HepG2 (cell line): ENCODE results near the gene LTBR. TPM values are rescaled to one million over a fixed set of nuclear protein-coding genes. Genes with fewer than 3 reads are reported as not detected.

ENCODE experiments used
- AFF4 ChIP-seq: sonication (generic); formaldehyde crosslinking; IDR thresholded peaks from 2 replicates; pipeline ENCODE4 v1.4.0; 2020; ENCODE audit warnings: missing genetic modification reagents
- DNMT3B ChIP-seq: conservative IDR thresholded peaks from 2 replicates; pipeline ENCODE4 v1.6.1; 2016; ENCODE audit warnings: missing biosample characterization, control low read depth
- ESRRA ChIP-seq: sonication (generic); formaldehyde crosslinking; IDR thresholded peaks from 2 replicates; pipeline ENCODE4 v1.5.1; 2020; ENCODE audit warnings: mild to moderate bottlenecking, low read depth, missing genetic modification reagents
- HNRNPLL ChIP-seq: fragments of 200-400 bp; formaldehyde crosslinking; IDR thresholded peaks from 2 replicates; pipeline ENCODE4 v1.6.1; 2017; ENCODE audit warnings: mild to moderate bottlenecking, low read depth, low read length; ENCODE audit not compliant: poor library complexity, severe bottlenecking
- HOXA5 ChIP-seq: sonication (generic); formaldehyde crosslinking; IDR thresholded peaks from 2 replicates; pipeline ENCODE4 v1.4.0; 2020; ENCODE audit warnings: missing genetic modification reagents
- MAFK ChIP-seq, 2 experiments: IDR thresholded peaks in 1 of 2; conservative IDR thresholded peaks in 1 of 2; 2 replicates each; pipeline ENCODE4 v1.6.1; 2011; ENCODE audit warnings: improper control_type of control experiment in 2 of 2, low read length in 2 of 2
- SAP130 ChIP-seq: IDR thresholded peaks from 2 replicates; pipeline ENCODE4 v1.6.1; 2016; ENCODE audit warnings: low read depth
- SMAD1 ChIP-seq: sonication (generic); formaldehyde crosslinking; IDR thresholded peaks from 2 replicates; pipeline ENCODE4 v1.4.0; 2020; ENCODE audit warnings: missing genetic modification reagents, low read depth, mild to moderate bottlenecking, borderline replicate concordance
- TBX2 ChIP-seq: sonication (generic); formaldehyde crosslinking; IDR thresholded peaks from 2 replicates; pipeline ENCODE4 v1.5.0; 2020; ENCODE audit warnings: missing genetic modification reagents, mild to moderate bottlenecking, borderline replicate concordance
- TCF12 ChIP-seq, 2 experiments: fragments of 450-650 bp in 1 of 2; sonication (generic) in 1 of 2; formaldehyde crosslinking in 1 of 2; IDR thresholded peaks; 2 replicates each; pipeline versions ENCODE4 v1.6.1 to v1.8.0; 2017 to 2022; ENCODE audit warnings: antibody characterized with exemption in 1 of 2, mild to moderate bottlenecking in 1 of 2, missing genetic modification reagents in 1 of 2, moderate library complexity in 1 of 2
- ZBTB43 ChIP-seq: sonication (generic); formaldehyde crosslinking; conservative IDR thresholded peaks from 2 replicates; pipeline ENCODE4 v1.4.0; 2020; ENCODE audit warnings: missing genetic modification reagents
- ZC3H13 ChIP-seq: sonication (generic); formaldehyde crosslinking; IDR thresholded peaks from 2 replicates; pipeline ENCODE4 v1.8.1; 2023; ENCODE audit warnings: mild to moderate bottlenecking, missing genetic modification reagents, moderate library complexity
- ZNF260 ChIP-seq: sonication (generic); formaldehyde crosslinking; IDR thresholded peaks from 2 replicates; pipeline ENCODE4 v1.4.0; 2020; ENCODE audit warnings: missing genetic modification reagents, low read depth, mild to moderate bottlenecking, borderline replicate concordance
- ZNF326 ChIP-seq: sonication (generic); formaldehyde crosslinking; IDR thresholded peaks from 2 replicates; pipeline ENCODE4 v1.4.0; 2020; ENCODE audit warnings: missing genetic modification reagents, borderline replicate concordance
- ZNF704 ChIP-seq: sonication (generic); formaldehyde crosslinking; IDR thresholded peaks from 2 replicates; pipeline ENCODE4 v1.8.1; 2023; ENCODE audit warnings: mild to moderate bottlenecking, inconsistent platforms, moderate library complexity, missing genetic modification reagents, borderline replicate concordance
- ZNF766 ChIP-seq: sonication (generic); formaldehyde crosslinking; IDR thresholded peaks from 2 replicates; pipeline ENCODE4 v1.5.0; 2020; ENCODE audit warnings: missing genetic modification reagents, borderline replicate concordance
- polyA plus RNA-seq, 8 experiments: library from polyadenylated mRNA; depleted of rRNA in 3 of 8; stranded (reverse) in 7 of 8; unstranded in 1 of 8; fragments of >200 nt; fragmentation: Illumina TruSeq in 4 of 8; extraction: Trizol in 4 of 8; gene quantifications; 2 replicates each; pipeline versions ENCODE4 v1.2.1 to v1.2.3, GENCODE V29; 2011 to 2016; ENCODE audit warnings: low read depth in 4 of 8, missing spikeins in 1 of 8, mixed read lengths in 1 of 8; ENCODE audit not compliant: insufficient read depth in 1 of 8
- total RNA-seq, 5 experiments: library from RNA; depleted of rRNA; stranded (reverse); fragments of >200 nt; fragmentation: Illumina TruSeq; extraction: Trizol; gene quantifications; 2 replicates each; pipeline ENCODE4 v1.2.3, GENCODE V29; 2016; ENCODE audit warnings: low read depth in 1 of 5
- TF ChIP-seq, protein P1 (sequence below): sonication (generic); formaldehyde crosslinking; IDR thresholded peaks from 2 replicates; pipeline ENCODE4 v1.5.0; 2020; ENCODE audit warnings: mild to moderate bottlenecking, missing genetic modification reagents
- TF ChIP-seq, protein P2 (sequence below): fragments of 450-650 bp; IDR thresholded peaks from 2 replicates; pipeline ENCODE4 v1.6.1; 2016

The LTBR gene
- total and polyA plus RNA-seq, 2 of the 13 experiments (the other 11 are each of a cell fraction or from before 2014, with no cell fraction given), result 31.4 to 34.8 TPM

DNA sequence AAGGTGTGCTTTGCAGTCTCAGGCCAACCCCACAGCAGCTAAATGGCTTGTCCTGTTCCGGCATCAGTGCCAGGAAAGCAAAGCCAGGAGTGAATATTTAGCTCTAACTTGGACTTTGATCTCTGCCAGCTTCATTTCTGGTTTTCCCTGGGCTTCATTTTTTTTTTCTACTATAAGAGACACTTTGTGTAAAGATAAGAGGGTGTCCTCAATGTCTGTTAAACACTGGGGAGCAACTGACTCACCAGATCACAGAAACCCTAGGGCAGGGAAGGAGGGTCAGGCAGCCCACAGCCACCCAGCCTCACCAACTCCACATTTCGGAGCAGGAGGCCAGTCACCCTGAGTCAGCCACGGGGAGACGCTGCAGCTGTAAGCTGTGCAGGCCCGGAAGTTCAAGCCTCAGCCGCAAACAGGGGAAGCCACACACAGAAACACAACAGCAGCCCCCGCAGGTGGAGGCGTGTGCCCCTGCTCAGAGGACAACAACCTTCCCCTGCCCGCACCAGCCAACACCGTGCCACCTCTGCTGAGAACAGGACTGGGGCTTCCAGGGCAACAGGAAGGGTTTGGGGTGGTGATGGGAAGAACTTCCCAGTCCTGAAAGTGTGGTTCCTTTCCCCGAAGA is 48.4 kb upstream of the LTBR start (continued):
- peak; percentile 72 for TF ChIP-seq HNRNPLL
- no peak for TF ChIP-seq SMAD1
- no peak for TF ChIP-seq ESRRA
- peak; percentile 52; the same call in 1 of the 2 replicates for TF ChIP-seq SAP130 (CRISPR knock-in tag)
- TF ChIP-seq, protein P1, sequence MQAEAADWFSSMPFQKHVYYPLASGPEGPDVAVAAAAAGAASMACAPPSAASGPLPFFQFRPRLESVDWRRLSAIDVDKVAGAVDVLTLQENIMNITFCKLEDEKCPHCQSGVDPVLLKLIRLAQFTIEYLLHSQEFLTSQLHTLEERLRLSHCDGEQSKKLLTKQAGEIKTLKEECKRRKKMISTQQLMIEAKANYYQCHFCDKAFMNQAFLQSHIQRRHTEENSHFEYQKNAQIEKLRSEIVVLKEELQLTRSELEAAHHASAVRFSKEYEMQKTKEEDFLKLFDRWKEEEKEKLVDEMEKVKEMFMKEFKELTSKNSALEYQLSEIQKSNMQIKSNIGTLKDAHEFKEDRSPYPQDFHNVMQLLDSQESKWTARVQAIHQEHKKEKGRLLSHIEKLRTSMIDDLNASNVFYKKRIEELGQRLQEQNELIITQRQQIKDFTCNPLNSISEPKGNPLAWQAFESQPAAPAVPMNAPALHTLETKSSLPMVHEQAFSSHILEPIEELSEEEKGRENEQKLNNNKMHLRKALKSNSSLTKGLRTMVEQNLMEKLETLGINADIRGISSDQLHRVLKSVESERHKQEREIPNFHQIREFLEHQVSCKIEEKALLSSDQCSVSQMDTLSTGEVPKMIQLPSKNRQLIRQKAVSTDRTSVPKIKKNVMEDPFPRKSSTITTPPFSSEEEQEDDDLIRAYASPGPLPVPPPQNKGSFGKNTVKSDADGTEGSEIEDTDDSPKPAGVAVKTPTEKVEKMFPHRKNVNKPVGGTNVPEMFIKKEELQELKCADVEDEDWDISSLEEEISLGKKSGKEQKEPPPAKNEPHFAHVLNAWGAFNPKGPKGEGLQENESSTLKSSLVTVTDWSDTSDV (CRISPR knock-in tag), result no peak
- TF ChIP-seq TBX2, result peak; percentile 49; the same call in 1 of the 2 replicates
- TF ChIP-seq ZNF766, result 0 out of 2 replicates have a peak, but pooled peaks have one; percentile 52
- no peak for TF ChIP-seq AFF4 (CRISPR knock-in tag)
- no peak; the same call in 1 of the 2 replicates for TF ChIP-seq HOXA5 (CRISPR knock-in tag)
- no peak for TF ChIP-seq ZNF260 (CRISPR knock-in tag)
- no peak for TF ChIP-seq DNMT3B (CRISPR knock-in tag)
- TF ChIP-seq ZBTB43 (CRISPR knock-in tag), result no peak
- no peak for TF ChIP-seq ZC3H13 (CRISPR knock-in tag)
- TF ChIP-seq, protein P2, sequence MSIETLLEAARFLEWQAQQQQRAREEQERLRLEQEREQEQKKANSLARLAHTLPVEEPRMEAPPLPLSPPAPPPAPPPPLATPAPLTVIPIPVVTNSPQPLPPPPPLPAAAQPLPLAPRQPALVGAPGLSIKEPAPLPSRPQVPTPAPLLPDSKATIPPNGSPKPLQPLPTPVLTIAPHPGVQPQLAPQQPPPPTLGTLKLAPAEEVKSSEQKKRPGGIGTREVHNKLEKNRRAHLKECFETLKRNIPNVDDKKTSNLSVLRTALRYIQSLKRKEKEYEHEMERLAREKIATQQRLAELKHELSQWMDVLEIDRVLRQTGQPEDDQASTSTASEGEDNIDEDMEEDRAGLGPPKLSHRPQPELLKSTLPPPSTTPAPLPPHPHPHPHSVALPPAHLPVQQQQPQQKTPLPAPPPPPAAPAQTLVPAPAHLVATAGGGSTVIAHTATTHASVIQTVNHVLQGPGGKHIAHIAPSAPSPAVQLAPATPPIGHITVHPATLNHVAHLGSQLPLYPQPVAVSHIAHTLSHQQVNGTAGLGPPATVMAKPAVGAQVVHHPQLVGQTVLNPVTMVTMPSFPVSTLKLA, result no peak
- TF ChIP-seq ZNF326 (CRISPR knock-in tag), result no peak
- TF ChIP-seq MAFK (conservative IDR thresholded peaks at IDR 0.05 in 1 of 2, IDR thresholded peaks at IDR 0.05 in 1 of 2; ENCODE audit: low read length in 2 of 2), result peak in 1 of 2 experiments; percentile 15; a peak in 1 of 4 replicates
- no peak for TF ChIP-seq TCF12 (IDR thresholded peaks at IDR 0.05)
- TF ChIP-seq TCF12 (CRISPR knock-in tag; IDR thresholded peaks at IDR 0.05), result no peak
- no peak for TF ChIP-seq ZNF704 (CRISPR knock-in tag)
